Measurements from ENCODE around the gene PLCB1.

GRCh38 chr20:8334641-8335040 lies 202.6 kb downstream of the PLCB1 start:
- TF ChIP-seq CTCF (IDR thresholded peaks at IDR 0.05; ENCODE audit: extremely low read depth in 1 of 2, insufficient read depth in 1 of 2, low read depth in 1 of 2, low read length in 2 of 2) (no peak), POLR2AphosphoS5 (IDR thresholded peaks at IDR 0.05; ENCODE audit: insufficient read depth, low read depth, low read length) (no peak), FOS (IDR thresholded peaks at IDR 0.05; ENCODE audit: borderline replicate concordance, insufficient read depth, low read length) (no peak), EZH2 (IDR thresholded peaks at IDR 0.05; ENCODE audit: borderline replicate concordance, low read depth, low read length, severe bottlenecking) (no peak), POLR2A (IDR thresholded peaks at IDR 0.05; ENCODE audit: low read depth, low read length) (no peak), MYC (IDR thresholded peaks at IDR 0.05; ENCODE audit: low read depth, low read length) (no peak)
